22Rv1 (cell line): Measurements from ENCODE around the gene KCNH4.

Source experiments
- H3K27ac ChIP-seq: fragments of 450-650 bp; 2 replicates; pipeline ENCODE4 v1.5.1; 2017
- ZFX ChIP-seq: fragments of 450-650 bp; IDR thresholded peaks from 2 replicates; pipeline ENCODE4 v1.6.1; 2017; ENCODE audit warnings: antibody characterized with exemption, borderline replicate concordance
- TF ChIP-seq, protein P1 (sequence below): fragments of 450-650 bp; IDR thresholded peaks from 2 replicates; pipeline ENCODE4 v1.5.1; 2017; ENCODE audit warnings: mild to moderate bottlenecking

KCNH4 gene

DNA sequence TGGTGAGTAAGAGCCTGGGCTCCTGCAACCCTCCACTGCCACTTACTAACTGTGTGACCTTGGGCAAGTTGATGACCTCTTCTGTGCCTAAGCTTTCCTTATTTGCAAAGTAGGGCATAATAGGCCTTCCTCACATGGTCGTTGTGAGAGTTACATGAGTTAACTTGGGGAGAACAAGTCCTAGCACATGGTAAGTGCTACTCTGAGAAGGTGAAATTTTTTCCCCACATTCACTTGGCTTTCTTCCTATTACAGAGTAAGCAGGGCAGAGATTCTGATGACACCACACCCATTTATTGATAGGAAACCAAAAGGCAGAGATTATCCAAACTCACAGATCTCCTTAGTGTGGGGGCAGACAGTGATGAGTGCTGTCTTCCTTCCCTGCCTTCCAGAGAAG lies 1.6 kb downstream of the KCNH4 start:
- TF ChIP-seq ZFX, result no peak
- TF ChIP-seq, protein P1, sequence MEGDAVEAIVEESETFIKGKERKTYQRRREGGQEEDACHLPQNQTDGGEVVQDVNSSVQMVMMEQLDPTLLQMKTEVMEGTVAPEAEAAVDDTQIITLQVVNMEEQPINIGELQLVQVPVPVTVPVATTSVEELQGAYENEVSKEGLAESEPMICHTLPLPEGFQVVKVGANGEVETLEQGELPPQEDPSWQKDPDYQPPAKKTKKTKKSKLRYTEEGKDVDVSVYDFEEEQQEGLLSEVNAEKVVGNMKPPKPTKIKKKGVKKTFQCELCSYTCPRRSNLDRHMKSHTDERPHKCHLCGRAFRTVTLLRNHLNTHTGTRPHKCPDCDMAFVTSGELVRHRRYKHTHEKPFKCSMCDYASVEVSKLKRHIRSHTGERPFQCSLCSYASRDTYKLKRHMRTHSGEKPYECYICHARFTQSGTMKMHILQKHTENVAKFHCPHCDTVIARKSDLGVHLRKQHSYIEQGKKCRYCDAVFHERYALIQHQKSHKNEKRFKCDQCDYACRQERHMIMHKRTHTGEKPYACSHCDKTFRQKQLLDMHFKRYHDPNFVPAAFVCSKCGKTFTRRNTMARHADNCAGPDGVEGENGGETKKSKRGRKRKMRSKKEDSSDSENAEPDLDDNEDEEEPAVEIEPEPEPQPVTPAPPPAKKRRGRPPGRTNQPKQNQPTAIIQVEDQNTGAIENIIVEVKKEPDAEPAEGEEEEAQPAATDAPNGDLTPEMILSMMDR, result no peak
- H3K27ac ChIP-seq, result no peak overlapping the region

GRCh38 chr17:42178817-42179216 lies 2.1 kb downstream of the KCNH4 start:
- TF ChIP-seq, protein P1, result no peak
- TF ChIP-seq ZFX, result no peak
- H3K27ac ChIP-seq, result no peak overlapping the region

GRCh38 chr17:42177684-42178083 lies 3.3 kb downstream of the KCNH4 start:
- TF ChIP-seq, protein P1, result no peak
- no peak for TF ChIP-seq ZFX
- H3K27ac ChIP-seq, result no peak overlapping the region

DNA sequence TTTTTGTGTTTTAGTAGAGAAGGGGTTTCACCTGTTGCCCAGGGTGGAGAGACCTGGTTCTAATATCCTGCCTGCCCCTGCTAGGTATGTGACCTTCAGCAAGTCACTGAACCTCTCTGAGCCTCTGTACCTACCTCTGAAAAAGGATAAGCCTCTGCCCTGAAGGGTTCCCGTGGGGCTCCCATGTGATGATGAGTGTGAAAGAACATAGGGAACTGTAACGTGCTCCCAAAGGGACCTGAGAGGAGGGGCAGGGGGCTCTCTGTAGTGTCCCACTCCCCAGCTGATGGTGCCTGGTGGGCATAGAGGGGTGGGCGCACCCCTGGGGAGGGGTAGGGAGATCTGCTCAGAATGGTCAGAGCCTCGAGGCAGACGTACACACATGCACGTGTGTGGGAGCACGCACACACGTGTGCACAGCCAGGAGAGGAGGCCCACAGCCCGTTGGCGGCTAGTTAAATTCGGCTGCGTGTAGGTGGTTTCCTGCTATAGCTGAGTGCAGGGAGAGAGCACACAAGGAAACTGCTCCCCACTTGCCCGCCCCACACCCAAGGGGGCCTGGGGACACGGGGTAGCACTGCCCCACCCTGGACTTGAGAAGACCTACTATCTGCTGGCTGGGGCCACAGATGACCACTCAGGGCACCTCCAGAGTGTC lies 6.7 kb downstream of the KCNH4 start:
- TF ChIP-seq, protein P1, result no peak
- TF ChIP-seq ZFX, result no peak
- no peak overlapping the region for H3K27ac ChIP-seq

GRCh38 chr17:42171831-42172230 lies 9.1 kb downstream of the KCNH4 start:
- H3K27ac ChIP-seq, result no peak overlapping the region
- TF ChIP-seq, protein P1, result no peak
- no peak for TF ChIP-seq ZFX

- H3K27ac ChIP-seq, result no peak overlapping the region
- TF ChIP-seq ZFX, result no peak
- TF ChIP-seq, protein P1, result no peak
Observed at GRCh38 chr17:42169351-42169750, 11.6 kb downstream of the KCNH4 start.

GRCh38 chr17:42167807-42168206 lies 13.1 kb downstream of the KCNH4 start:
- H3K27ac ChIP-seq, result no peak overlapping the region
- TF ChIP-seq, protein P1, result no peak
- no peak for TF ChIP-seq ZFX
